Stimulated activated CD4-positive, alpha-beta T cell treated with anti-CD3 and anti-CD28 coated beads, Interleukin-2, amount 100 ng/mL, for 4 hours (primary cell): ENCODE data around the gene PTDSS2.

Source experiments
- DNase-seq: peaks from one replicate; pipeline ENCODE4 v3.0.0-alpha.2; 2020; ENCODE audit warnings: low read depth

The PTDSS2 gene

DNA sequence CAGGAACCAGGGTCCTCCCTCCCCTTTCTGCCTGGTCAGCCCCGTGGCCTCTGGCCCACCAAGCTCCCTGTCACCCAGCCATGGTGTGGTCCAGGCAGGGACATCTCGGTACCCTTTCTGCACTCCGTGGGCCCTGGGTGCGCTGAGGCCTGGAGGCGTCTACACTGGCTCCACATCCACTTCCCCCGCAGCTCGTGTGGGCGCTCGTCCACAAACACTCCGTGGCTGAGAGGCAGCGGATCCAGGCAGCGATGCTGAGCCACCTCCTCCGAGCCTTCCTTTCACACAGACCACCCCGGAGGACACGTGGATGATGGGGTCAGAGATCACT lies 40.8 kb downstream of the PTDSS2 start:
- DNase-seq = no peak

DNA sequence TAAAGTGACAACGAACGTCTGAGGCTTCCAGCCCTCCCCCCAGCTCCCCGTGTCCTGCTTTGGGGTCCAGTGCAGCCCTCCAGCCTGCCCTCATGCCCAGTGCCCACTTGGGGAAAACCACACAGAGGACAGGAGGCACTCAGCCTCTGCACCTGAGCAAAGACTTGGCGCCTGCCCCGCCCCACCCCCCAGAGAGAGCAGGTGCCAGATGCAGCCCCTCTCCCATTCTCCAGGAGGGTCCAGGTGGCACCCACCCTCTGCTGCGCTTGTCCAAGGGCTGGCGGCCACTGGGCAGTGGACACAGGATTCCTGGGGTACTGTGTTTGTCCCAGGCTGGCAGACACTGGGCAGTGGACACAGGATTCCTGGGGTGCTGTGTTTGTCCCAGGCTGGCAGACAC lies 41.3 kb downstream of the PTDSS2 start:
- no peak for DNase-seq

DNA sequence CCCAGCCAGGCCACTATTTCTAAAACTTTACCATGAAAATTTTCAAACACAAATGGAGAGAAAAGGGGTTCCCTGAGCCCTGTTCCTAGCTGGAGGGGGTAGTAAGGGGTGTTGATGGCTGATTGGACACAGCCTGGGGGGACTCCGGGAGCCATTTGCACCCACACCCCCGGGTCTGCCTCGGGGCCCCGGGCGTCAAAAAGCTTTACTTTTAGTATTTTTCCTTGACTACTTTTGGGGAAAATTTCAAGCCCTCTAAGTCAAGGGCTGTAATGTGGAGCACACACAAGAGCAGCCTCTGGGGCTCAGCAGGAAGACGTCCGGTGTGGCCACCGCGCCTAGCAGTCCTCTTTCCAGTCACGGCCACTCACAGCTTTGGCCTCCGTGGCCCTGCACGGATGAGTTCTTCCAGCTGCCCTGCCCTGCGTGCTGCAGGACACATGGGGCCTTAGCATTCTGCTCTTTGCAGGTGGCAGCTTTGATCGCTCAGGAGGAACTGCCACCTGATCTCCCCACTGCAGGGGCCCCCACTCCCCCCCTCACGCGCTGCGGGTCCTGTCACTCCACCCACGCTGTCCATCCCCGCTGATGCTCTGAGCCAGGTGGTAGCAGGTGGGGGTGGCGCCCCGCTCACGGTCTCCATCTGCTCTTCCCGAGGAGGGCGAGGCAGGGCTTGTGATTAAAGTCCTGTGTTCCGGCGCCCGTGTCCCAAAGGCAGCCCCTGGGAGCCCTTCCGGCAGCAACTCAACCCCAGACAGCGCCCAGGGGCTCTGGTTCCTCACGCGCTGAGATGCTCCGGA lies 42.5 kb downstream of the PTDSS2 start:
- no peak for DNase-seq

GRCh38 chr11:494761-495536 lies 44.9 kb downstream of the PTDSS2 start:
- no peak for DNase-seq

GRCh38 chr11:495537-495931 lies 45.5 kb downstream of the PTDSS2 start:
- no peak for DNase-seq

GRCh38 chr11:496834-497564 lies 46.9 kb downstream of the PTDSS2 start:
- no peak for DNase-seq

DNA sequence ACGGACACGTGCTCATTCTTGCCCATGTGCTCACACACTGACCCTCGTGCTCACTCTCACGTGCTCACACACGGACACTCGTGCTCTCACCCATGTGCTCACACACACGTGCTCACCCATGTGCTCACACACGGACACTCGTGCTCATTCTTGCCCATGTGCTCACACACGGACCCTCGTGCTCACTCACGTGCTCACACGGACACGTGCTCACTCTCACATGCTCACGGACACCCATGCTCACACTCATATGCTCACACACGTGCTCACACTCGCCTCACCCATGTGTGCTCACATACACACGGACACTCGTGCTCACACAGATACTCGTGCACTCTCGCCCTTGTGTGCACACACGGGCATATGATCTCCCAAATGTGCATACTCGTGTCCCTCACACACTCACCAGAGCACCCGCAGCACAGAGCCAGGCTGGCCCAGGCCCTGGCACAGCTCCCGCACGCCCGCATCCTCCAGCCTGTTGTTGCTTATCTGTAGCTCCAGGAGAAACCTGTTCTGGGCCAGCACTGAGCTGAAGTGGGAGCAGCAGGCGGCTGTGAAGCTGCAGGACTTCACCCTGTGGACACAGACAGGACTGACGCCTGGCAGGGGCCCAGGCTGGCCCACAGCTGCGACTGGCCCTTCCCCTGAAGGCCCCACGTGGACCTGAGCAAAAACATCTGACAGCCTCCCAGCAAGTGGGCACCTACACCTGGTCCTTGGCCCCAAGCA lies 47.7 kb downstream of the PTDSS2 start:
- no peak for DNase-seq

DNA sequence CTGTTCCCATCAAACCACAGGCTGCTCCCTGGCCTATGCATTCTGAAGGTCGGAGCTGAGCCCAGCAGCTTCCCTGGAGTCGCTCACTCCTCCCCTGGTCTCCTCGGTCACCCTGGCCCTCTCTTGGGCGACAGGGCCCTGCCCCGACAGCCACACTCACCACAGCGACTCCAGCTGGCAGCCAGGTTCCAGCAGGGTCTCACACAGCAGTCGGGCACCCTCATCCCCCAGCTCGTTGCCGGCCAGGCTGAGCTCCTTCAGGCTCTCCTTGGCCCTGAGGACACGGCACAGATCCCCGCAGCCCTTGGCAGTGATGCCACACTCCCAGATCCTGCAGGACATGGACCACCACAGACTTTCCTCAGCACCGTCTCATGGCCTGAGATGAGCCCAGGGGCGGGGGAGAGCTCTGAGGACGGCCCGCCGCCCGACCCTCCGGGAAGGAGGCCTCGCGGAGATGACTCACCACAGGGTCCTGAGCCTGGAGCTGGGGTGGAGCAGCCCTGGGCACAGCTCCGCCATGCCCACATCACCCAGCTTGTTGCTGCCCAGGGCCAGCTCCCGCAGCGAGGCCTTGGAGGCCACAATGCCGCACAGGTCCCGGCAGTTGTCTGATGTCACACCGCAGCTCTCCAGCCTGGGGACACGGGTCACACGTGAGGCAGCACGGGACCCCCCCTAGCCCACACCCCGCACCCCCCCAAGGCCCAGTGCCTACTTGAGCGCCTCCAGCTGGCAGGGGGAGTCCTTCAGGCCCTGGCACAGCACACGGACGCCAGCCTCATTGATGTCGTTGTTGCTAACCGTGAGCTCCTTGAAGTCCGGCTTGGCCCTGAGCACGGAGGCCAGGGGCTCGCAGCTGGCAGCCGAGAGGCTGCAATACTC lies 48.5 kb downstream of the PTDSS2 start:
- no peak for DNase-seq

DNA sequence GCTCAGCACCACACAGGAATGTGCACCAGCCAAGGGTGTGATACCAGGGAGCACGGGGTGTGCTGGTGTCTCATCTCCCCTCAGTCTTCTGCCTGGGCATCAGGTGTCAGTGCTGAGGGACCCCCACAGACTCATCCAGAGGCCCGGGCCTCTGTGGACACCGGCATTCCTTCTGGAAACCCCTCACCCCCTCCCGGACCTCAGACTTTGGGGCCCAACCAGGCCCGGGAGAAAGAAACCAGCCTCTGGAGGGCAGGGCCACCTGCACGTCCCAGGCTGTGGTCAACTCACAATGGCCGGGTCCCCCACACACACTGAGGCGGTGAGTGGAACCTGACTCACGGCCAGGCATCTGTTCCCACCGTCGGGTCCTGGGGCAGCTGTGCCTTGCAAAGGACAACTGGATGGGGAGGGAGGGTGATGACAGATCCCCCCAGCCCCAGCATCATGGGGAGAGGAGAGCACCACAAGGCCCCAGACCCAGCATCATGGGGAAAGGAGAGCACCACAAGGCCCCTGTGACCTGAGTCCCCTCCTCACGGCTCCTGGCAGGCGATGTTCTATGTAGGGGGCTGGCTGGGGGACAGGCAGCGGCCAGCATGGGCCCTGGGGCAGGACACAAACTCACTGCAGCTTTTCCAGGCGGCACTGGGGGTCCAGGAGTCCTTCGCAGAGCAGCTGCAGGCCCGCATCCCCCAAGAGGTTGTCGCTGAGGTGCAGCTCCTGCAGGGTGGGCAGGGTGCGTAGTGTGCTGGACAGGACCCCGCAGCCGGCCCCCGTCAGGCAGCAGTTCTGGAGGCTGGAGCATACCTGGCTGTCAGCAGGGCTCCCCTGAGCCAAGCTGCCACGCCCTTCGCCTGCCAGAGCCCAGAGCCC lies 49.4 kb downstream of the PTDSS2 start:
- DNase-seq = no peak

DNA sequence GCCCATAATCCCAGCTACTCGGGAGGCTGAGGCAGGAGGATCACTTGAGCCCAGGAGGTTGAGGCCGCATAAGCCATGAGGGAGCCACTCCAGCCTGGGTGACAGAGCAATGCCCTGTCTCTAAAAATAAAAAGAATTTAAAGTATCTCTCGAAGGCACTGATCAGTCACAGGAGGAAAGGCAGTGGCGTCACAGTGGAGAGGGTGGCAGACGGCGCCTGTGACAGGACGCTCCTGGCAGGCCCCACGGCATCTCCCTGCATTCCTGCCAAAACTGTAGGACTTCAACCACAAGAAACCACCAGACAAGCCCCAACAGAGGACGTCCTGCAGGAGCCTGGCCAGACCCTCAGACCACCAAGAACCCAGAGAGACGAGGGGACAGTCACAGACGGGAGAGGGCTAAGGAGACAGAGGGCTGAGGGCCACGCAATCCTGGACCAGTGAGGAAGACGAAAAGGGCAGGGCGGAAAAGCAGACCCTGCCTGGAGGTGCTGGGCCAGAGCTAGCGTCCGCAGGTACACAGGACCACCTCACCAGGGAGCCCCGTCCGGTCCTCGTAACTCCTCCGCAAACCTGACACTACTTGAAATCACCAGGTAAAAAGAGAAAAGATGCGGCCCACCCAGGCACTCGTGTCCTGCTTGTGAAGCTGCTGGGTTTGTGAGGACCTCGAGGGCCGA lies 51.1 kb downstream of the PTDSS2 start:
- DNase-seq = no peak

GRCh38 chr11:501683-502287 lies 51.7 kb downstream of the PTDSS2 start:
- DNase-seq = no peak

DNA sequence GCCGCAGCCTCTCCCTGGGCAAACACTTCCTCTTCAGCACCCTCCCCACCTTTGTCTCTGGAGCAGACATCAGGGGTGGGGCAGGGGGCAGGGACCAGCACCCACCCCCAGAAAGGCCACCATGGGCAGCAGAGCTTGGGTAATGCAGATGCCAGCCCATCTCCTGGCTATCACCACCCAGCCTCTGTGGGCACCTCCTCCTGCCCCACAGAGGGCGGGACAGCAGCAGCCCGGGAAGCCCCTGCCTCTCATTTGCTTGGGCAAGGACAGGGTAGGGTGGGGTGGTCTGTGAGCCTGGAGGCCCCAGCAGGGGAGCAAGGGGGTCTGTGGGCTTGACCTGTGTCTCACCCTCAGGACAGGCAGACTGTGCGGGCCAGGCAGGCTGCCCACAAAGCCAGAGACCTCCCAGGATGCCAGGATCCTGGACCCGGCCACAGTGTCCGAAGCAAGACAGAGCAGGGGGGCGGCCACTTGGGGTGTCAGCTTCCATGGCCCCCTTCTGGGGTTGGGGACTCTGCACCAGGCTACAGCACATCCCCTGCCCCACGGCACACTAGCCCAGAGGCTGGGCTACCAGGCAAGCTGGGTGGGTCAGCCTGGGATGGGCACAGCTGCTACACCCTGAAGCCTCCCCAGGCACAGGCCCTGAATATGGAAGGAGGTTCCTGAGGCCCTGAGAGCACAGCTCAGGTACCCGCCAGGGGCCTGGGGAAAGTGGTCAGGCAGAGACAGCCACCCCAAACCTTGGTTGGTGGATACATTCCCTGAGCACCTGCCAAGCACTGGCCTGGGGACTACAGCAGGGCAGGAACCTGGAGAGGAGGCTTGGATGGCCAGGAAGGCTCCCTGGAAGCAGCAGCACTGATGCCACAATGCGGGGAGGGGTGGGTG lies 52.5 kb downstream of the PTDSS2 start:
- no peak for DNase-seq

GRCh38 chr11:503179-503981 lies 53.3 kb downstream of the PTDSS2 start:
- DNase-seq = no peak

- DNase-seq = no peak
Observed at GRCh38 chr11:504053-504993, 54.2 kb downstream of the PTDSS2 start.

- DNase-seq = no peak
Observed at GRCh38 chr11:504994-505344, 54.9 kb downstream of the PTDSS2 start.
